ENCODE measurements around the gene KIF3B.

- TF ChIP-seq POLR2A (IDR thresholded peaks at IDR 0.05) = no peak
- TF ChIP-seq CTCF (IDR thresholded peaks at IDR 0.05) = no peak
- no peak for TF ChIP-seq POLR2AphosphoS5 (IDR thresholded peaks at IDR 0.05)
Observed at GRCh38 chr20:32316667-32317066, 39.2 kb downstream of the KIF3B start.
